Measurements from ENCODE around the gene ASCC1. TPM values are rescaled to one million over a fixed set of nuclear protein-coding genes. Genes with fewer than 3 reads are reported as not detected.

The ASCC1 gene
- total RNA-seq, 1 experiment from 2014 or later: 15.7 TPM

DNA sequence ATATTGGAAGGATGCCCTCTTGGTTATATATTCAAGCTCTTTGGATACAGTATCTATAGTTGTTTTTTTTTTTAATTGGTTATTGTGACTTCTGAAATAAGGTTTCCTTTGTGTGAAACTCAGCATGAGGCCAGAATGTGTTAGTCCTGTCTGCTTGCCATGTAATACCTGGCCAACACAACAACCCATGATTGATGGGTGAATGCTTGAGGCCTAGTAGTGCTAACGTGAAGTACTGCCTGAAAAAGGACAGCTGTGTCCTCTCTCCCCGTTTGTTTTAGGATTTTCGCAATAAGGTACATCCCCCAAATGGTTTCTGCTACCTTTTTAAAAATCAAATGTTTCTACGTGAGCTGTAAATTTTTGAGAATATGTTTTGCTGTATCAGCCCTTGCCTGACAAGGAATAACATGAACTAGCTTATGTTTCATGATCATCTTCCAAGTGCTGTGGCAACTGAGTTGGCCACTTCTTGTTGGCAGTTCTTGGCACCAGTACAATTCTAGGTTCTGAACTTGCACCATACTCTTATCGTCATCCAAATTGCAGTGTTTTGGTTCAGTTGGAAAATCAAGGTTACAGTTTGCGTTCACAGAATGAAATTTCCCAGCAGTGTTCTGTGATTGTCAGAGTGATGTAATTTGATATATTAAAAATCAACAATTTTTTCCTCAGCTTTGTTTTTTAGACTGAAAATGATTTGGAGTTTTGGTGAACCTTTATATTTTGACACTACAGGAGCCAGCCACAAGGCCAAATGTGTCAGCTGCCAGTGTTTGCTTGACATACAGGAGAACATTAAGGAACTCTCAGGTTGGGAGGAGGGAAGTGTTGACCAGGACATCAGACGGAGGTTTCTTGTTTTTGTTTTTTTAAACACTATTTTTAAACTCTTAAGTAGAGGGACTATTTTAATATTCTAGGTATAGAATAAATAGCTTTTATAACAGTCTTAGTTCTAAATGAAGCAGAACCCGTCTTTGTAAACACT lies 13.5 kb upstream of the ASCC1 start:
- Histone ChIP-seq H3K27ac (ENCODE audit: low read length) (no peak overlapping the region), H3K79me2 (ENCODE audit: low read length) (peaks cover 5% of the 10 kb centered on the region; the same call in 1 of the 2 replicates), H3K36me3 (ENCODE audit: low read depth, low read length) (peaks cover 3% of the 10 kb centered on the region; the same call in 1 of the 2 replicates), H3K4me2 (ENCODE audit: low read length) (no peak overlapping the region), H3K4me1 (ENCODE audit: insufficient read depth, low read length) (no peaks in the 10 kb centered on the region), H3K9me2 (replicated peaks; ENCODE audit: low read length) (no peaks in the 10 kb centered on the region), H3F3A (ENCODE audit: low read length, unreplicated experiment) (no peaks in the 10 kb centered on the region), H2AFZ (ENCODE audit: low read length) (no peak overlapping the region), H3K4me3 (ENCODE audit: low read length) (no peak overlapping the region), H3K27me3 (ENCODE audit: low read length) (no peaks in the 10 kb centered on the region), H3K9me3 (ENCODE audit: low read length) (no peaks in the 10 kb centered on the region), H4K20me1 (ENCODE audit: low read length) (no peaks in the 10 kb centered on the region), H3K9ac (ENCODE audit: low read length) (no peak overlapping the region)
- no TSS peak for BruUV-seq (replicated peaks)
- ChIA-PET POLR2A (ENCODE audit: unreplicated experiment) (no interaction called here), CTCF (no interaction called here)
- no peak for DNase-seq
- ATAC-seq: no peak
- TF ChIP-seq EZH2 (IDR thresholded peaks at IDR 0.05; ENCODE audit: low read length, unreplicated experiment) (no peak), CTCF (conservative IDR thresholded peaks at IDR 0.05; ENCODE audit: low read depth, low read length) (no peak), EZH2phosphoT487 (IDR thresholded peaks at IDR 0.05; ENCODE audit: borderline replicate concordance, low read length) (no peak)
- intact Hi-C loops (cut with micrococcal nuclease): no loop called here

GRCh38 chr10:72228318-72228751 lies 12.3 kb upstream of the ASCC1 start:
- H4K20me1 ChIP-seq (ENCODE audit: low read length): no peaks in the 10 kb centered on the region
- H3K4me1 ChIP-seq (ENCODE audit: insufficient read depth, low read length): no peaks in the 10 kb centered on the region
- H3K4me2 ChIP-seq (ENCODE audit: low read length): no peak overlapping the region
- H2AFZ ChIP-seq (ENCODE audit: low read length): no peak overlapping the region
- H3K27ac ChIP-seq (ENCODE audit: low read length): no peak overlapping the region
- POLR2A ChIA-PET (ENCODE audit: unreplicated experiment): no interaction called here
- peaks cover 11% of the 10 kb centered on the region for H3K79me2 ChIP-seq (ENCODE audit: low read length)
- no peak overlapping the region for H3K4me3 ChIP-seq (ENCODE audit: low read length)
- no peak for ATAC-seq
- CTCF ChIA-PET: no interaction called here
- no peaks in the 10 kb centered on the region for H3K27me3 ChIP-seq (ENCODE audit: low read length)
- H3K9me3 ChIP-seq (ENCODE audit: low read length): no peaks in the 10 kb centered on the region
- no peaks in the 10 kb centered on the region for H3K9me2 ChIP-seq (replicated peaks; ENCODE audit: low read length)
- no TSS peak for BruUV-seq (replicated peaks)
- DNase-seq: no peak
- no peak overlapping the region for H3K9ac ChIP-seq (ENCODE audit: low read length)
- intact Hi-C loops (cut with micrococcal nuclease): no loop called here
- H3K36me3 ChIP-seq (ENCODE audit: low read depth, low read length): peaks cover 4% of the 10 kb centered on the region; the same call in 1 of the 2 replicates
- TF ChIP-seq EZH2 (IDR thresholded peaks at IDR 0.05; ENCODE audit: low read length, unreplicated experiment): no peak
- no peaks in the 10 kb centered on the region for H3F3A ChIP-seq (ENCODE audit: low read length, unreplicated experiment)

DNA sequence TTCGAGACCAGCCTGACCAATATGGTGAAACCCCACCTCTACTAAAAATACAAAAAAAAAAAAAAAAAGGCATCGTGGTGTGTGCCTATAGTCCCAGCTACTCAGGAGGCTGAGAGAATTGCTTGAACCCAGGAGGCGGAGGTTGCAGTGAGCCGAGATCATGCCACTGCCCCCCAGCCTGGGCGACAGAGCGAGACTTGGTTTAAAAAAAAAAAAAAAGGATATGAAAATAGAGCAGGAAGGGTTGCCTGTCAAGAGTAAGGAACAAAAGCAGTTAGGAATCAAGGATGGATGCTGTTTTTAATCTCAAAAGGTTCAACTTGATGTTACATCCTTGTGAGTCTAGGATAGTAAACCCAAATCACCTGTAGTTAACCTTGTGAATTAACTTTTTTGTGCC lies 11.8 kb upstream of the ASCC1 start:
- no peaks in the 10 kb centered on the region for H4K20me1 ChIP-seq (ENCODE audit: low read length)
- H3K4me2 ChIP-seq (ENCODE audit: low read length): no peak overlapping the region
- intact Hi-C loops (cut with micrococcal nuclease): no loop called here
- no peaks in the 10 kb centered on the region for H3F3A ChIP-seq (ENCODE audit: low read length, unreplicated experiment)
- peaks cover 4% of the 10 kb centered on the region; the same call in 1 of the 2 replicates for H3K36me3 ChIP-seq (ENCODE audit: low read depth, low read length)
- no peak overlapping the region for H2AFZ ChIP-seq (ENCODE audit: low read length)
- ChIA-PET CTCF (no interaction called here), POLR2A (ENCODE audit: unreplicated experiment) (no interaction called here)
- H3K9ac ChIP-seq (ENCODE audit: low read length): no peak overlapping the region
- no TSS peak for BruUV-seq (replicated peaks)
- no peak for TF ChIP-seq CTCF (conservative IDR thresholded peaks at IDR 0.05; ENCODE audit: low read depth, low read length)
- no peak for TF ChIP-seq EZH2phosphoT487 (IDR thresholded peaks at IDR 0.05; ENCODE audit: borderline replicate concordance, low read length)
- no peak for TF ChIP-seq EZH2 (IDR thresholded peaks at IDR 0.05; ENCODE audit: low read length, unreplicated experiment)
- DNase-seq (no peak), ATAC-seq (no peak)
- no peaks in the 10 kb centered on the region for H3K9me2 ChIP-seq (replicated peaks; ENCODE audit: low read length)
- H3K27me3 ChIP-seq (ENCODE audit: low read length): no peaks in the 10 kb centered on the region
- no peak overlapping the region for H3K27ac ChIP-seq (ENCODE audit: low read length)
- H3K79me2 ChIP-seq (ENCODE audit: low read length): peaks cover 14% of the 10 kb centered on the region
- H3K9me3 ChIP-seq (ENCODE audit: low read length): no peaks in the 10 kb centered on the region
- no peak overlapping the region for H3K4me3 ChIP-seq (ENCODE audit: low read length)
- no peaks in the 10 kb centered on the region for H3K4me1 ChIP-seq (ENCODE audit: insufficient read depth, low read length)

Data from PC-3 (cell line).